Glutamatergic neuron (in vitro differentiated cells): Measurements from ENCODE around the gene DPM2. TPM values are rescaled to one million over a fixed set of nuclear protein-coding genes. Genes with fewer than 3 reads are reported as not detected.
A peak's percentile ranks its signal among the peaks of the same experiment; 100 is the strongest.

Source experiments
- DNase-seq: peaks from one replicate; pipeline ENCODE4 v3.0.0; 2022
- H3K27ac Mint-ChIP-seq: one replicate; pipeline ENCODE4 v1.8.0; 2020; ENCODE audit warnings: mild to moderate bottlenecking, mixed read lengths, inconsistent platforms; ENCODE audit not compliant: unreplicated experiment
- H3K27me3 Mint-ChIP-seq: one replicate; pipeline ENCODE4 v1.8.0; 2020; ENCODE audit warnings: mild to moderate bottlenecking, moderate library complexity, mixed read lengths, inconsistent platforms; ENCODE audit not compliant: unreplicated experiment
- H3K36me3 Mint-ChIP-seq: one replicate; pipeline ENCODE4 v1.8.0; 2020; ENCODE audit warnings: mild to moderate bottlenecking, mixed read lengths, inconsistent platforms; ENCODE audit not compliant: unreplicated experiment
- H3K4me1 Mint-ChIP-seq: one replicate; pipeline ENCODE4 v1.8.0; 2020; ENCODE audit warnings: mild to moderate bottlenecking, low read depth, mixed read lengths, inconsistent platforms; ENCODE audit not compliant: unreplicated experiment
- H3K4me3 Mint-ChIP-seq: one replicate; pipeline ENCODE4 v1.8.0; 2020; ENCODE audit warnings: mild to moderate bottlenecking, mixed read lengths, inconsistent platforms; ENCODE audit not compliant: unreplicated experiment
- H3K9me3 Mint-ChIP-seq: one replicate; pipeline ENCODE4 v1.8.0; 2020; ENCODE audit warnings: mild to moderate bottlenecking, moderate library complexity, mixed read lengths, inconsistent platforms; ENCODE audit not compliant: unreplicated experiment
- total RNA-seq: library from RNA; stranded (reverse); fragmentation: NEBNext Ultra II Directional; extraction: Animal tissue kit (Norgen Biotek cat#: 25700); gene quantifications from one replicate; pipeline ENCODE4 v1.2.1, GENCODE V29; 2021; ENCODE audit not compliant: unreplicated experiment
- TF ChIP-seq, protein P1 (sequence below): fragments of 200-600 bp; sonication (generic); IDR thresholded peaks from one replicate; pipeline ENCODE4 v1.5.0; 2021; ENCODE audit not compliant: partially characterized antibody, unreplicated experiment

The DPM2 gene
- total RNA-seq, 1 donor from 2014 or later = 35.3 TPM

GRCh38 chr9:127937056-127937387 lies 632 bp downstream of the DPM2 start:
- Mint-ChIP-seq H3K36me3 (no peaks in the 10 kb centered on the region), H3K4me1 (peaks cover 13% of the 10 kb centered on the region), H3K27ac (peak overlapping the region; percentile 13), H3K9me3 (peaks cover 6% of the 10 kb centered on the region), H3K27me3 (peaks cover 20% of the 10 kb centered on the region), H3K4me3 (peak overlapping the region; percentile 94)
- TF ChIP-seq, protein P1, sequence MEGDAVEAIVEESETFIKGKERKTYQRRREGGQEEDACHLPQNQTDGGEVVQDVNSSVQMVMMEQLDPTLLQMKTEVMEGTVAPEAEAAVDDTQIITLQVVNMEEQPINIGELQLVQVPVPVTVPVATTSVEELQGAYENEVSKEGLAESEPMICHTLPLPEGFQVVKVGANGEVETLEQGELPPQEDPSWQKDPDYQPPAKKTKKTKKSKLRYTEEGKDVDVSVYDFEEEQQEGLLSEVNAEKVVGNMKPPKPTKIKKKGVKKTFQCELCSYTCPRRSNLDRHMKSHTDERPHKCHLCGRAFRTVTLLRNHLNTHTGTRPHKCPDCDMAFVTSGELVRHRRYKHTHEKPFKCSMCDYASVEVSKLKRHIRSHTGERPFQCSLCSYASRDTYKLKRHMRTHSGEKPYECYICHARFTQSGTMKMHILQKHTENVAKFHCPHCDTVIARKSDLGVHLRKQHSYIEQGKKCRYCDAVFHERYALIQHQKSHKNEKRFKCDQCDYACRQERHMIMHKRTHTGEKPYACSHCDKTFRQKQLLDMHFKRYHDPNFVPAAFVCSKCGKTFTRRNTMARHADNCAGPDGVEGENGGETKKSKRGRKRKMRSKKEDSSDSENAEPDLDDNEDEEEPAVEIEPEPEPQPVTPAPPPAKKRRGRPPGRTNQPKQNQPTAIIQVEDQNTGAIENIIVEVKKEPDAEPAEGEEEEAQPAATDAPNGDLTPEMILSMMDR = no peak
- no peak for DNase-seq

DNA sequence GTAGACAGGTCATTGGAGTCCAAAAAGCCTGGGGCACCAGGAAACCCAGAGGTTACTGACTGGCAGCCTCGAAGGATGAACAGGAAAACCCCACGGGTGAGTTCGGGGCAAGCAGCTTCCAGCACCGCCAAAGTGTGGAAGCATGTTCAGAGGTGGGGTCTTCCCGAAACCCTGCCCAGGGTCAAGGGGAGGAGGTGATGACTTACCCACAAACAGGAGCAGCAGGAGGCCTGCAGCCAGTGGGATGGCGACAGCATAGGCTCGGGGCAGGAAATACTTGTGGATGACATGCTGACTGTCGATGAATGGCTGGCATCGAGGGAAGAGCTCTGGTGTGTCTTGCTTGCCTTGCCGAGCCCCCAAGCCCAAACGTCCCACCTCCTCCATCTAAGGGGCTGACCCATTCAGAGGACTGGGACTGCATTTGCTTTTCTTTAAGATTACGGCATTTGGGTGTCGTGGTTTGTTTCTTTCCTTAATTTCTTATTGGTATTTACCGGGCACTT lies 1.3 kb downstream of the DPM2 start:
- Mint-ChIP-seq H3K27me3 (peaks cover 20% of the 10 kb centered on the region), H3K27ac (no peak overlapping the region), H3K4me1 (peaks cover 14% of the 10 kb centered on the region)

GRCh38 chr9:127935765-127936221 lies 1.9 kb downstream of the DPM2 start:
- H3K4me1 Mint-ChIP-seq = peaks cover 17% of the 10 kb centered on the region
- DNase-seq = no peak
- peaks cover 10% of the 10 kb centered on the region for H3K9me3 Mint-ChIP-seq
- H3K36me3 Mint-ChIP-seq = no peaks in the 10 kb centered on the region
- TF ChIP-seq, protein P1 = no peak
- H3K27me3 Mint-ChIP-seq = peaks cover 20% of the 10 kb centered on the region
- H3K27ac Mint-ChIP-seq = peak overlapping the region; percentile 49
- peak overlapping the region; percentile 94 for H3K4me3 Mint-ChIP-seq

More for the DNA sequence above, 1.3 kb downstream of the DPM2 start:
- peaks cover 8% of the 10 kb centered on the region for H3K9me3 Mint-ChIP-seq
- no peaks in the 10 kb centered on the region for H3K36me3 Mint-ChIP-seq
- TF ChIP-seq, protein P1 = no peak
- no peak for DNase-seq
- peak overlapping the region; percentile 94 for H3K4me3 Mint-ChIP-seq

DNA sequence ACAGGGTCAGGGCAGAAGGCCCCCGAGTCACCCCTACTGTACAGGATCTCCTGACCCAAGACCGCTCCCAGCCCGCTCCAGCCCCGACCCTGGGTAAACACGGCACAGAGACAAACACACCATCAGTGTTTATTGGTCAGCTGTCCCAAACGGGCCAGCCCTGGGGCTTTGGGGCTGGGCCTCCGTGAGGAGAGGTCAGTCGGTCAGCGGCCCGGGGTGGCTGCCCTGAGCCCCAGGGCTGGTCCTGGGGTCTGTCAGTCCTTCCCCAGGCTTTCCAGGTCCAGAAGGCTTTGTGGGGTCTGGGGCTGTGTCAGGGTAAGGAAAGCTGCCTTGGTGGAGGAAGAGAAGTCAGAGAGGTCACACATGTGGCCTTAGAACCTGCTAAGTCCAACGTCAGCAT lies 2.7 kb downstream of the DPM2 start:
- no peaks in the 10 kb centered on the region for H3K36me3 Mint-ChIP-seq
- H3K9me3 Mint-ChIP-seq = peaks cover 10% of the 10 kb centered on the region
- DNase-seq = no peak
- H3K4me1 Mint-ChIP-seq = peaks cover 17% of the 10 kb centered on the region
- TF ChIP-seq, protein P1 = no peak
- H3K27me3 Mint-ChIP-seq = peaks cover 20% of the 10 kb centered on the region
- H3K27ac Mint-ChIP-seq = no peak overlapping the region
- no peak overlapping the region for H3K4me3 Mint-ChIP-seq

- Mint-ChIP-seq H3K4me3 (no peak overlapping the region), H3K27me3 (peaks cover 22% of the 10 kb centered on the region), H3K27ac (peak overlapping the region; percentile 48), H3K36me3 (no peaks in the 10 kb centered on the region), H3K4me1 (peaks cover 17% of the 10 kb centered on the region), H3K9me3 (peaks cover 10% of the 10 kb centered on the region)
- TF ChIP-seq, protein P1 = no peak
- DNase-seq = no peak
These were observed 3.4 kb downstream of the DPM2 start for GRCh38 chr9:127934248-127934647.
